ENCODE data around the gene ARHGAP10.

ARHGAP10 gene

DNA sequence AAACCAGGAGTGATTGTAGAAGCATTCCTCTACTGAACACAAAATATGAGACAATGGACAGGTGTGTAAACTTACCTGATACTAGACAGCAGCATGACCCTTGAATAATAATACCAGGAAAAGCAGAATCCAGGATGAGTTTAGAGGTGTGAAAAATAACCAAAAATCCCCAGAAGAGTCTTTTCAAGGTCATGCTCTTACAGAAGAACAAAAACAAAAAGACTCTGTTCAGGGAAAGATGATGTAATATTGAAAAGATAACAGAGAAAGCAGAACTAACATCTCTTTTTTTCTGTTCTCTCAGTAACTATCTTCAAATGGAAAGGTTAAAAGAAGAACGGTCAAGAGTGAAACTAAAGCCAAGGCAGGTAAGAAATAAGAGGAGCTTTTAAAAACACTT lies 14.0 kb upstream of the ARHGAP10 start:
- no peak for DNase-seq
- TF ChIP-seq GATA1 (IDR thresholded peaks at IDR 0.05; ENCODE audit: low read depth, low read length) (no peak), POLR2A (IDR thresholded peaks at IDR 0.05; ENCODE audit: low read length) (no peak)

DNA sequence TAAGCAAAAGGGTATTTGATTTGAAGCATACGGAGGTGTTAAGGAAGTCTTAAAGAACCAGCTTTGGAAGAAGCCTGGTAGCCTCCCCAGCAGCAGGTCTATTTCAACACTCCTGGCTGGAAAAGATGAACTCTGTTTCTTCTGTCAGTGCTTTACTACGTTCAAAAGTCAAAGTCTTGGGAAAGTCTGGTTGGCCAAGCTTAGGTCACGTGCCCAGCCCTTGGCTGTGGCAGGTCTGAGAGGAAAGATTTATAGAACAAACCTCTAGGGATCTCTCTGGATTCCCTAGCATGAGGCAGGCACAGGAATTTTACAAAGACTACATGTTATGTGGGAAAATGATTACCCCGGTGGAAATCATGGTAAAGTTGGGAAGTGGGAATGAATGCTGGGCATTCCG lies 8.6 kb upstream of the ARHGAP10 start:
- TF ChIP-seq POLR2A (IDR thresholded peaks at IDR 0.05; ENCODE audit: low read length), result no peak
- TF ChIP-seq GATA1 (IDR thresholded peaks at IDR 0.05; ENCODE audit: low read depth, low read length), result no peak
- no peak for DNase-seq

DNA sequence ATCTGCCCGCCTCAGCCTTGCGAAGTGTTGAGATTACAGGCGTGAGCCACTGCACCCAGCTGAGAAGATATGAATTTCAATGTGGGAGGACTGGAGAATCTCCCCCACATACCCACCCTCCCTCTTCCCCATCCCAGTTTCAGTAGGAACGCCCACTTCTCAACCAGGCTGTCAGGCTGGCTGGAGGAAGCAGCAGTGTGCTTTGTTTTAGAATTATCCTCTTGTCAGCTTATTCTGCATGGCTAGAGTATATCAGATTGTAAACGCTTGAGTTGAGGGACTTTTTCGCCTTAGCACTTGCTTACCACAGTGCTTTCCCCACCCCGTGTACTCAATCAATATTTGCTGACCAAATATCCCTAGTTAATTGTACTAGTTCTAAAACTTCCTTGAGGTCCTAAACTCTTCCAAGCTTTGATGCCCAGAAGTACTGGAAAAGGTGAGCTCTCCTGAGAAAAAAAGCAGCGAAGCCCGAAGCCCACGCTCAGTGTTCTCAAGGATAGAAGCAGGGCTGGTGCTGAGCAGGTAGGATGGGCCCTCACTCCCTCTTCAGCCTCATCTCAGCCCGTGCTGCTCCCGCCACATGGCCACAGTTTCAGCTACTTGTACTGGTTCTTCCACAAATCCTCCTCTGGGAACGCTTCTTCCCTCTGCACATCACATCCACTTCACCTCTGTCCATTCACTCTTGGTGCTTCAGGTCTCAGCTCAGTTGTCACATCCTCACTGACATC lies 7.3 kb upstream of the ARHGAP10 start:
- DNase-seq, result no peak
- TF ChIP-seq POLR2A (IDR thresholded peaks at IDR 0.05; ENCODE audit: low read length) (no peak), GATA1 (IDR thresholded peaks at IDR 0.05; ENCODE audit: low read depth, low read length) (no peak)

DNA sequence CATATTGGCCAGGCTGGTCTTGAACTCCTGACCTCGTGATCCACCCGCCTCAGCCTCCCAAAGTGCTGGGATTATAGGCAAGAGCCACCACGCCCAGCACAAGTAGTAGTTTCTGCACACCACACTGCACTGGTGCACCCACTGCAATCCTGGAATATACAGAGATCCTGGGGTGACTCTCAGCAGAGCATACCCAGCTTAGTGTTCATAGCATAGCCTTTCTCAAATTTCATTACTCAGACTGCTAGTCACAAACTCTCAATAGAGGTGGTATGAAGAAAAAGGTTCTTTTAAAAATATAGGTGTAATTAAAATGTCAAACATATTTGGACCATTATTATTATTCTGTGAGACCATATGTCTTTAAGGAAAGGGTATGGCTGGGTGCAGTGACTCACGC lies 6.2 kb upstream of the ARHGAP10 start:
- TF ChIP-seq POLR2A (IDR thresholded peaks at IDR 0.05; ENCODE audit: low read length), result no peak
- no peak for TF ChIP-seq GATA1 (IDR thresholded peaks at IDR 0.05; ENCODE audit: low read depth, low read length)
- DNase-seq, result no peak

GRCh38 chr4:147727476-147728028 lies 4.3 kb upstream of the ARHGAP10 start:
- DNase-seq, result no peak
- TF ChIP-seq GATA1 (IDR thresholded peaks at IDR 0.05; ENCODE audit: low read depth, low read length) (no peak), POLR2A (IDR thresholded peaks at IDR 0.05; ENCODE audit: low read length) (no peak)

DNA sequence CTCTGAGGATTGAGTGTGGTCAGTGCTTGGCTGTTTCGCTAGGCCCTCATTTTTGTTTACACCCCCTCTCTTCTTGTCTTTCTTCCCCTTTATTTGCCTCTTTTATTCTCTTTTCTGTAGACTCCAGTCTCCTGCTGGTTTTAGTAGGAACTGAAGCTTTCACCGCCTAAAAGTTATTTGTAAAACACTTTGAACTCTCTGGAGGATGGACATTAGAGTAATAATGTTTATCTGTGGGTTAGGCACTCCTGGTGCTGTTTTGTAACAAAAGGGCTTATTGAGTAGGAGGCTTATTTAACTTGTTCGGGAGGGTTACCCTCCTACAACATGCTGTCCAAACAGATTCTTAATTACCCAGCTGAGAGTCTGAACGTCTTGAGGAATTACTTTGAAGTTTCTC lies 1.6 kb upstream of the ARHGAP10 start:
- no peak for TF ChIP-seq GATA1 (IDR thresholded peaks at IDR 0.05; ENCODE audit: low read depth, low read length)
- no peak for TF ChIP-seq POLR2A (IDR thresholded peaks at IDR 0.05; ENCODE audit: low read length)
- no peak for DNase-seq

DNA sequence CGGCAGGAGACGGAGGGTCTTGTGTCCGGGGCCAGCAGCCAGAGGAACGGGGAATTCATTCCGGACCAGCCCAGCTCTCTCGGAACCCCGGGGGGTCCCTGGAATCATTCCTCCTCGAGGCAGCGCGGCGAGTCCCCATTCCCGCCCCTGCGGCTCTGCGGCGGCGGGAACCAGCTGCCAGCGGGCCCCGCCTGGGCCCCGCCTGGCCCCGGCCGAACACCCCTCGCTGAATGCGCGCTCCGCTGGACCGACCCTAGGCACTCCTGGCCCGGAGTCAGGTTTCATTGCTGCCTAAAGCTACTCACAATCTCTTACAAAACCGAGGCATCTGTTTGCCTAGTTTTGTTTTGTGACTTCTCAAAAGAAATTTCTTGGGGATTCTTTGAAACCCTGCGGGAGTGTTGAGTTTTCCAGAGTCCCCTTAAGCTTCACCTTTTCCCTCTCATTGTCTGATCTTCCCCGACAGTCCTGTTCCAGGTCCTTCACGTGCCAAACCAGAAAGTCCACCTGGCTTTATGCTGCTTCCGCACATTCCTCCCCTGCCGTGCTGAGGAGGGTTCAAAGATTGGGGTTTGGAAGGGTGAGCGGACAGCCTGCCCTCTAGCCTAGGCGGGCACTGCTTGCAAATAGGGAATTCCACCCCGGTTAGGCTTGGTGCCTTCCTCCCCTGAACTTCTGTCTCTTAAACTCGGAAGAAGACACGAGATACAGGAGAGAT lies 789 bp downstream of the ARHGAP10 start:
- TF ChIP-seq POLR2A (IDR thresholded peaks at IDR 0.05; ENCODE audit: low read length) (no peak), GATA1 (IDR thresholded peaks at IDR 0.05; ENCODE audit: low read depth, low read length) (no peak)
- DNase-seq, result peak; percentile 38 to 44

DNA sequence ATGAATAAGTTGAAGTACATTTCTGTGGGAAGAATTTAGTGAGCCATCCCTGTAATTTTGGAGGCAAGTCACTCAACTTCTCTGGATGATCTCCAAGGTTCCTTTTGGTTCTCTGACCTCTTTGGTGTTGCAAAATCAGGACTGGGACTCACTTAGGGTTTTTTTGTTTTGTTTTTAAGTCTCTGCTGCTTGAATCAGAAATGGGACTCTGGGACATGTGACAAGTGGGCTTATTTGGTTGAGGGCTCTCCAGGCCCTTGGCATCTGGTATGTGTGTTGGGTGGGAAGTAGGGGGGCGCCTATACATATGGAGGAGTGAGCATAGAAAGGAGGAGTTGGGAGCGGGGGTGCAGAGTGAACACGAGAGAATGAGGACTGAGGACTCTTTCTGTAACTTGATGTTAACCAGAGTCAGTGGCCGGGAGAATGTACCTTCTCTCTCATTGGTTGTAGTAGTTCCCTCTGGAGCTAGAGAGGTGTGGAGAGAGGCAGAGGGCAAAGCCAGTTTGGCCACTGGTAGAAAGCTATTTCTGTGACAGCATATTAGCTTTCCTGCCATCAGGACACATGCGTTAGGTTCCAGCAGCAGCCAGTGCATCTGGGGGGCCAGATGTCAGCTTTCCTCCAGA lies 1.9 kb downstream of the ARHGAP10 start:
- TF ChIP-seq GATA1 (IDR thresholded peaks at IDR 0.05; ENCODE audit: low read depth, low read length), result no peak
- no peak for TF ChIP-seq POLR2A (IDR thresholded peaks at IDR 0.05; ENCODE audit: low read length)
- no peak for DNase-seq

DNA sequence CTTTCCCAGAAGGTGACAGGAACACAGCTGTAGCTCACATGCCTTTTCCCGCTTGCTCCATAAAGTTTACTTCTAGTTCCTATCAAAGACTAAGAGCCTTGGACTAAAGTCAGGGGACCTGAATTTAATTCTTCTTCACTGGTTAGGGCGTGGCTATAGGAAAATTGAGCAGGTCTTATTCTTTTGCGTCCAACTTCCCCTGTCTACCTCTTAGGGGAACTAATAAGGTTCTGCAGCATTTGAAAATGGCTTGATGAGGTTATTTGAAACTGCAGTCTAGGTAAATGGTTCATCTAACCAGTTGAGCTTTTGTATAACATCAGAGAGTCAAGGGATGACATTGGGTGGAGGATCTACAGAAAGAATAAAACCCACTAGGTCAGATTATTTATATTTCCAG lies 2.6 kb downstream of the ARHGAP10 start:
- no peak for DNase-seq
- TF ChIP-seq POLR2A (IDR thresholded peaks at IDR 0.05; ENCODE audit: low read length) (no peak), GATA1 (IDR thresholded peaks at IDR 0.05; ENCODE audit: low read depth, low read length) (no peak)

- TF ChIP-seq GATA1 (IDR thresholded peaks at IDR 0.05; ENCODE audit: low read depth, low read length) (no peak), POLR2A (IDR thresholded peaks at IDR 0.05; ENCODE audit: low read length) (no peak)
- no peak for DNase-seq
These were observed 3.8 kb downstream of the ARHGAP10 start for GRCh38 chr4:147735413-147736301.

GRCh38 chr4:147736458-147736857 lies 4.6 kb downstream of the ARHGAP10 start:
- DNase-seq, result no peak
- TF ChIP-seq GATA1 (IDR thresholded peaks at IDR 0.05; ENCODE audit: low read depth, low read length) (no peak), POLR2A (IDR thresholded peaks at IDR 0.05; ENCODE audit: low read length) (no peak)

GRCh38 chr4:147737623-147738022 lies 5.7 kb downstream of the ARHGAP10 start:
- TF ChIP-seq POLR2A (IDR thresholded peaks at IDR 0.05; ENCODE audit: low read length), result no peak
- TF ChIP-seq GATA1 (IDR thresholded peaks at IDR 0.05; ENCODE audit: low read depth, low read length), result no peak
- no peak for DNase-seq

DNA sequence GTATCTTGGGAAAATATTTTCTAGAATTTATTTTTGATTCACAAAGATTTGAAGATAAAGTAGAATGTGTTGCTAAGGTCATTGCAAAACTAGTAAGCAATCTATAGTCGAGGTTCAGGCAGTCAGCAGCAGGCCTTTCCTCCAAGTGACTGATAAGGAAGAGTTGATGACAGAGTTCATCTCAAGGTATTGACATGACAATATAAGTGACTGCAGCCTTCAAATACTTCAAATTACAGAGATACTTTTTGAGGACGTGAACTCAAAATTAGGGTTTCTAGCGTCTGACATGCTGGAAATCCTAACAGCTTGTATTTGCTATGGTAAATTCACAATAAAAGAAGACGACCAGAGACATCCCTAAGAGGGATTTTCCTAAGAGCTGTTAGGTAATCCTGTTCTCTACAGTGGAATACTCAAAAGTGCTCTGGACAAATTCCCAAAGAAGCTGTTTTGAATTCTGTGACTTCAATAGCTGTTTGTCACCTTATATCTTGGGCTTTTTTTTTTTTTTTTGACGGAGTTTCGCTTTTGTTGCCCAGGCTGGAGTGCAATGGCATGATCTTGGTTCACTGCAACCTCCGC lies 7.4 kb downstream of the ARHGAP10 start:
- no peak for TF ChIP-seq POLR2A (IDR thresholded peaks at IDR 0.05; ENCODE audit: low read length)
- no peak for TF ChIP-seq GATA1 (IDR thresholded peaks at IDR 0.05; ENCODE audit: low read depth, low read length)
- DNase-seq, result no peak

Data from erythroblast (primary cell).